GM12878 (cell line): ENCODE results near the gene RETREG2. TPM values are rescaled to one million over a fixed set of nuclear protein-coding genes. Genes with fewer than 3 reads are reported as not detected.

ENCODE experiments used
- BCLAF1 ChIP-seq: fragments of 450-650 bp; IDR thresholded peaks from 2 replicates; pipeline ENCODE4 v1.6.1; 2017; ENCODE audit warnings: antibody characterized with exemption, mild to moderate bottlenecking, moderate library complexity
- GATAD2B ChIP-seq: fragments of 450-650 bp; conservative IDR thresholded peaks from 2 replicates; pipeline ENCODE4 v1.6.1; 2017; ENCODE audit warnings: low read depth, mild to moderate bottlenecking, moderate library complexity
- MEF2B ChIP-seq: fragments of 450-650 bp; IDR thresholded peaks from 2 replicates; pipeline ENCODE4 v1.6.1; 2018; ENCODE audit warnings: mild to moderate bottlenecking, moderate library complexity; ENCODE audit not compliant: partially characterized antibody, poor library complexity, severe bottlenecking
- MLLT1 ChIP-seq: fragments of 450-650 bp; IDR thresholded peaks from 2 replicates; pipeline ENCODE4 v1.6.1; 2016; ENCODE audit warnings: mild to moderate bottlenecking
- MTA2 ChIP-seq: fragments of 450-650 bp; IDR thresholded peaks from 2 replicates; pipeline ENCODE4 v1.6.1; 2016; ENCODE audit warnings: low read depth, mild to moderate bottlenecking, moderate library complexity
- NFIC ChIP-seq: IDR thresholded peaks from 2 replicates; pipeline ENCODE4 v1.6.1; 2012; ENCODE audit warnings: low read depth, mild to moderate bottlenecking, inconsistent platforms, low read length, moderate library complexity
- NRF1 ChIP-seq: conservative IDR thresholded peaks from 2 replicates; pipeline ENCODE4 v1.6.1; 2011; ENCODE audit warnings: mild to moderate bottlenecking, low read depth, low read length, improper control_type of control experiment
- REST ChIP-seq: IDR thresholded peaks from 2 replicates; pipeline ENCODE4 v1.6.1; 2012; ENCODE audit warnings: mild to moderate bottlenecking, low read depth, low read length
- ZNF687 ChIP-seq: fragments of 450-650 bp; IDR thresholded peaks from 2 replicates; pipeline ENCODE4 v1.6.1; 2017; ENCODE audit warnings: mild to moderate bottlenecking, moderate library complexity
- polyA plus RNA-seq, 11 experiments: library from polyadenylated mRNA; depleted of rRNA in 4 of 11; unstranded in 6 of 11; stranded (reverse) in 5 of 11; fragments of >200 nt; fragmentation: Nextera tagmentation in 4 of 11; fragmentation: Illumina TruSeq in 1 of 11; extraction: Ambion mirVana in 4 of 11; extraction: Trizol in 1 of 11; gene quantifications; 1 replicate in 1 of 11; 2 replicates in 10 of 11; pipeline versions ENCODE4 v1.2.1 to v1.2.3, GENCODE V29; 2011 to 2016; ENCODE audit warnings: inconsistent platforms in 2 of 11, missing spikeins in 2 of 11, low read depth in 1 of 11
- total RNA-seq, 4 experiments: library from RNA; depleted of rRNA in 3 of 4; stranded (reverse); fragments of >200 nt in 3 of 4; fragmentation: Illumina TruSeq in 1 of 4; extraction: Trizol in 1 of 4; gene quantifications; 2 replicates each; pipeline versions ENCODE4 v1.2.1 to v1.2.3, GENCODE V29; 2013 to 2021

RETREG2 gene
- total and polyA plus RNA-seq, 10 of the 15 experiments (the other 5 are each of a cell fraction or from before 2014, with no cell fraction given), result 10.1 to 72.0 (median 28.3) TPM

- TF ChIP-seq REST (no peak), MLLT1 (no peak), BCLAF1 (no peak), GATAD2B (no peak), MTA2 (no peak), MEF2B (no peak), NFIC (no peak), ZNF687 (no peak), NRF1 (no peak)
Observed at GRCh38 chr2:219216535-219216915, 38.5 kb downstream of the RETREG2 start (continued).
